HG03280 (cell line): ENCODE results near the gene SLC43A1.

Experiments
- ATAC-seq: cut with Tn5 transposase; IDR thresholded peaks from one replicate; pipeline ENCODE4 v1.9.1; 2021; ENCODE audit warnings: mild to moderate bottlenecking, moderate library complexity; ENCODE audit not compliant: unreplicated experiment

Gene SLC43A1

DNA sequence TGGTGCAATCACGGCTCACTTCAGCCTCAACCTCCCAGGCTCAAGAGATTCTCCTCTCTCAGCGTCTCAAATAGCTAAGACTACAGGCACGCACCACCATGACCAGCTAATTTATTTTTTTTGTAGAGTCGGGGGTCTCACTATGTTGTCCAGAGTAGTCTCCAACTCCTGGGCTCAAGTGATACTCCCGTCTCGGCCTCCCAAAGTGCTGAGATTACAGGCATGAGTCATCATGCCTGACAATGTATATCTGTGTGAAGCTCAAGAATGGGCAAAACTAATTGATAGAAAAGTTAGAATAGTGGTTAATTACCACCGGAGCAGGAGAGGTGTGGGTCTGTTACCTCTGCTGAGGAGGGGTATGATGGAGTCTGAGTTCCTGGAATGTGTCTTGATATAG is 79.5 kb downstream of the SLC43A1 start:
- ATAC-seq: no peak

DNA sequence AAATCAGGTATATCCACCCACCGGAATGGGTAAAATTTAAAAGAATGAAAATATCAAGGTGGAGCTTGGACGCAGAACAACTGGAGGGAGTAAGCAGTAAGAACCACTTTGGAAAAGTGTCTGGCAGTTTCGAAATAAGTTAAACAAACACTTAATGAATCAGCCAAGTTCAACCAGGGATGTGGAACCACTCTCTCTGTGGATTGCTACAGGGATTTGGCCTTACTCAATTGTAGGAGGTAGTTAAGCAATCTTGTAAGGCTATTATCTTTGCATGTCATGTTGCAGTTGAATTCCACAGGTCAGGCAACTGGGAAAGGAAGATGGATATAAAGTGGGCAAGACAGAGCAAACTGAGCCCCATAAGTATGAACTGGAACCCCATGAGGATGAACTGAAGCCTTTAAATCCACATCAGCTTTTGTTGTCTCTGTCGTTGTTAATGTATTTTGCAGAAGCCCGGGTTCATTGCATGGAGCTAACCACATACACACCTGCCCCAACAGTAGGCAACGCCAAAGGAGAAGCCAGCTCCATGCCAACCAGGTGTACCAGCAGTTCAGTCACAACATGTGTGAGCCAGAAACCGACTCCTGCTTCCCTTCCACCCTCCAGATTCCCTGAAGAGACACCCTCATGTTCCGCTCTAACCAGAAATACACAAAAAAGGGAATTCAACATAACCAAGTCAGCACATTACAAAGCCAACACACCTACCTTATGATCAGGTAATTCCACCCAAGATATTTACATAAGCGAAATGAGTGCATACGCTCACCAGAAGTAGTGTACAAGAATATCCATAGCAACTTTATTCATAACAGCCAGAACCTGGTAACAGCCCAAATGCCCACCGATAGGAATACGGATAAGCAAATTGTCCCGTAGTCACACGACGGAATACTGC is 80.6 kb downstream of the SLC43A1 start:
- ATAC-seq: no peak
